Measurements from ENCODE around the gene MS4A2.

Gene MS4A2

GRCh38 chr11:60069450-60069849 lies 19.0 kb upstream of the MS4A2 start:
- TF ChIP-seq, protein P1, sequence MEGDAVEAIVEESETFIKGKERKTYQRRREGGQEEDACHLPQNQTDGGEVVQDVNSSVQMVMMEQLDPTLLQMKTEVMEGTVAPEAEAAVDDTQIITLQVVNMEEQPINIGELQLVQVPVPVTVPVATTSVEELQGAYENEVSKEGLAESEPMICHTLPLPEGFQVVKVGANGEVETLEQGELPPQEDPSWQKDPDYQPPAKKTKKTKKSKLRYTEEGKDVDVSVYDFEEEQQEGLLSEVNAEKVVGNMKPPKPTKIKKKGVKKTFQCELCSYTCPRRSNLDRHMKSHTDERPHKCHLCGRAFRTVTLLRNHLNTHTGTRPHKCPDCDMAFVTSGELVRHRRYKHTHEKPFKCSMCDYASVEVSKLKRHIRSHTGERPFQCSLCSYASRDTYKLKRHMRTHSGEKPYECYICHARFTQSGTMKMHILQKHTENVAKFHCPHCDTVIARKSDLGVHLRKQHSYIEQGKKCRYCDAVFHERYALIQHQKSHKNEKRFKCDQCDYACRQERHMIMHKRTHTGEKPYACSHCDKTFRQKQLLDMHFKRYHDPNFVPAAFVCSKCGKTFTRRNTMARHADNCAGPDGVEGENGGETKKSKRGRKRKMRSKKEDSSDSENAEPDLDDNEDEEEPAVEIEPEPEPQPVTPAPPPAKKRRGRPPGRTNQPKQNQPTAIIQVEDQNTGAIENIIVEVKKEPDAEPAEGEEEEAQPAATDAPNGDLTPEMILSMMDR (IDR thresholded peaks at IDR 0.05) = no peak

- TF ChIP-seq, protein P1 (IDR thresholded peaks at IDR 0.05) = no peak
Measured at GRCh38 chr11:60077216-60077817, 11.1 kb upstream of the MS4A2 start.

GRCh38 chr11:60077981-60078380 lies 10.5 kb upstream of the MS4A2 start:
- TF ChIP-seq, protein P1 (IDR thresholded peaks at IDR 0.05) = no peak

DNA sequence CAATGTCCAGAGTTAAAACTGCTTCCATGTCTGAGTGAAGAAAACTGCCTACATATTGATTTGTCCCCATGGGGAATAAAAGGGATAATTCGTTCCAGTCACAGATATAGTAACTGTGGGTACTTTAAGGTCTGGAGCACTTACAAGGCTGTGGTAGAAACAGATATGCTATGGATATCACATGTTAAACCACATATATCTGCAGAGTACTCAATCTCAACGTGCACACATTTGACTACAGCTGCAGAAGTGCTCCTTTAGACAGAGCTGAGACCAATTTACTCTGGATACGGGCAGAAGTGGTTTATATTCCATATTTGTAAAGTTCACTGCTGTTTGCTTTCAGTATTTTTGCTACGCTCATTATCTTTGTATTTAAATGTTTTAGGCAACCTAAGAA lies 9.7 kb upstream of the MS4A2 start:
- TF ChIP-seq, protein P1 (IDR thresholded peaks at IDR 0.05) = no peak

- TF ChIP-seq, protein P1 (IDR thresholded peaks at IDR 0.05) = no peak
Measured at GRCh38 chr11:60080535-60080934, 7.9 kb upstream of the MS4A2 start.

DNA sequence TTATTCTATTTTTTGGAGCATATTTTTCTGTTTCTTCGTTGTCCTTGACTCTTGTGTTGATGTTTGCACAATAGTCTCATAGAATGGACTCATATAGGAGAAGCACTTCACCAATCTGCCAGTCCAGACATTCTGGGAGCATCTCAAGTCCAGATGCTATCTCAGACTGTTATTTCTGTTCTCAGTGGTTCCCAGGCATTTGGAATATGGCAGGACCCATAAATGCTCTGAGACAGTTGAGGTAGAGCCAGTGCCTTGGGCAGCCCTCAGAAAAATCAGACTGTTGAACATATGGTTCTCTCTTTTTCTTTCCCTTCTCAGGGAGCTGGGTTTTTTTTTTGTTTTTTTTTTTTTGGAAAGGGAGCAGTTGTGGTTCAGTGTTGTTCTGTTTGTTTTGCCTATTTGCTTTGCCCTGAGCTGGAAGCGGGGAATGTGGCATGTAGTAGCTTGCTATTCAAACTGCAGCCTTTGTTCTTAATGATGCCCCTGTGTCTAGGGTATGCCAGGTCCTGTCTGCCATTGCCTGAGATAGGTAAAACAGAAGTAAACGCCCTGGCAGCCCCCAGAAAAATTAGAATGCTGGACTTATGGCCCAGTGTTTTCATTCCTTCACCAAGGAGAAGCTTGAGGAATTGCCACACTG lies 3.7 kb upstream of the MS4A2 start:
- TF ChIP-seq, protein P1 (IDR thresholded peaks at IDR 0.05) = no peak

DNA sequence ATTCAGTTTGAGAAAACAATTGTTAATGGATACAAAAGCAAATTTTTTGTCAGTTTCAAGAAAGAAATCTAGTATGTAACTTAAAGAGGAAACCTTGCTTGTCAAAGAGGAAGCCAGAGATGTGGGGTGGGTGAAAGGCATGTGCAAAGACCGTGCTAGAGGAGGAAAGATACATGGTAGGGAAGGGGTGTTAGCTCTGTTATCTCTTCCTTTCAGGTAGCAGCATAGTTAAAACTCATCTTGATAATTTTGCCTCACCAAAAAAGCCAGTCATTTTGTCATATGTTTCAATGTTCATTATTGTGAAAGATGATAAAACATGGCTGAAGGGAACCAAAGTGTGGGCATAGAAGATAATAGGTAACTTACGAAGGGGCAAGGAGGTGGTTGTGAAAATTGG lies 2.6 kb upstream of the MS4A2 start:
- TF ChIP-seq, protein P1 (IDR thresholded peaks at IDR 0.05) = no peak

Measured in LNCAP (cell line).